Progenitor cell of endocrine pancreas (in vitro differentiated cells): Measurements from ENCODE around the gene PICALM. TPM values are rescaled to one million over a fixed set of nuclear protein-coding genes. Genes with fewer than 3 reads are reported as not detected.

Experiments used
- DNase-seq: peaks from one replicate; pipeline ENCODE4 v3.0.0; 2021; ENCODE audit warnings: low spot score; ENCODE audit not compliant: unreplicated experiment
- H3K27ac Mint-ChIP-seq: 2 replicates; pipeline ENCODE4 v1.8.0; 2021; ENCODE audit warnings: mild to moderate bottlenecking, moderate library complexity, mixed read lengths
- H3K27me3 Mint-ChIP-seq: 2 replicates; pipeline ENCODE4 v1.8.0; 2021; ENCODE audit warnings: mixed read lengths
- H3K36me3 Mint-ChIP-seq: 2 replicates; pipeline ENCODE4 v1.8.0; 2022; ENCODE audit warnings: mixed read lengths; ENCODE audit not compliant: insufficient read depth
- H3K4me1 Mint-ChIP-seq: 2 replicates; pipeline ENCODE4 v1.8.0; 2021; ENCODE audit warnings: low read depth, mixed read lengths
- H3K4me3 Mint-ChIP-seq: 2 replicates; pipeline ENCODE4 v1.8.0; 2021; ENCODE audit warnings: low read depth, mild to moderate bottlenecking, moderate library complexity, mixed read lengths
- H3K9me3 Mint-ChIP-seq: 2 replicates; pipeline ENCODE4 v1.8.0; 2021; ENCODE audit warnings: low read depth, mixed read lengths
- total RNA-seq: library from RNA; stranded (reverse); gene quantifications from 2 replicates; pipeline ENCODE4 v1.2.1, GENCODE V29; 2021
- TF ChIP-seq, protein P1 (sequence below): fragments of 200-600 bp; sonication (generic); IDR thresholded peaks from one replicate; pipeline ENCODE4 v1.5.0; 2021; ENCODE audit warnings: antibody characterized with exemption, mild to moderate bottlenecking; ENCODE audit not compliant: unreplicated experiment

Gene PICALM
- total RNA-seq, 1 donor from 2014 or later: 133 TPM

DNA sequence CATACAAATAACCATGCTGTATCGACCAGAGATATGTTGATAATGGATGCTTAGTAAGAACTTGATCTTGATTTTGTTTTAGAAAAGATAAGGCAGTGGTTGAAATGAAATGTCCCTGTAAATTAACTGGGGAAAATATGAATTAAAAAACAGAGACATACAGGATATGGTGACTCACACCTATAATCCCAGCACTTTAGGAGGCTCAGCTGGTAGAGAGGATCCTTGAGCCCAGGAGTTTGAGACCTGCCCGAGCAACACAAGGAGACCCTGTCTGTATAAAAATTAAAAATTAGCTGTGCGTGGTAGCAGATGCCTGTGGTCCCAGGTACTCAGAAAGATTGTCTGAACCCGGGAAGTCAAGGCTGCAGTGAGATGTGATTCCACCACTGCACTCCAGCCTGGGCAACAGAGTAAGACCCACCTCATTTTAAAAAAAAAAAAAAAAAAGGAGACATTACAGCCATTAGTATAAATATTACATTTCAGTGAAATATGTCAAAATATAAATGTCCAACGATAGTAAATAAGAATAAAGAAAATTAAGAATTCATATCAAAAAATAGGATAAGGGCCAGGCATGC, 4.6 kb downstream of the PICALM start:
- H3K4me1 Mint-ChIP-seq: peaks cover 35% of the 10 kb centered on the region
- TF ChIP-seq, protein P1, sequence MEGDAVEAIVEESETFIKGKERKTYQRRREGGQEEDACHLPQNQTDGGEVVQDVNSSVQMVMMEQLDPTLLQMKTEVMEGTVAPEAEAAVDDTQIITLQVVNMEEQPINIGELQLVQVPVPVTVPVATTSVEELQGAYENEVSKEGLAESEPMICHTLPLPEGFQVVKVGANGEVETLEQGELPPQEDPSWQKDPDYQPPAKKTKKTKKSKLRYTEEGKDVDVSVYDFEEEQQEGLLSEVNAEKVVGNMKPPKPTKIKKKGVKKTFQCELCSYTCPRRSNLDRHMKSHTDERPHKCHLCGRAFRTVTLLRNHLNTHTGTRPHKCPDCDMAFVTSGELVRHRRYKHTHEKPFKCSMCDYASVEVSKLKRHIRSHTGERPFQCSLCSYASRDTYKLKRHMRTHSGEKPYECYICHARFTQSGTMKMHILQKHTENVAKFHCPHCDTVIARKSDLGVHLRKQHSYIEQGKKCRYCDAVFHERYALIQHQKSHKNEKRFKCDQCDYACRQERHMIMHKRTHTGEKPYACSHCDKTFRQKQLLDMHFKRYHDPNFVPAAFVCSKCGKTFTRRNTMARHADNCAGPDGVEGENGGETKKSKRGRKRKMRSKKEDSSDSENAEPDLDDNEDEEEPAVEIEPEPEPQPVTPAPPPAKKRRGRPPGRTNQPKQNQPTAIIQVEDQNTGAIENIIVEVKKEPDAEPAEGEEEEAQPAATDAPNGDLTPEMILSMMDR: no peak
- no peak overlapping the region for H3K27ac Mint-ChIP-seq
- H3K9me3 Mint-ChIP-seq: peaks cover 4% of the 10 kb centered on the region
- DNase-seq: no peak
- no peak overlapping the region for H3K4me3 Mint-ChIP-seq
- no peaks in the 10 kb centered on the region for H3K27me3 Mint-ChIP-seq
- peaks cover 3% of the 10 kb centered on the region for H3K36me3 Mint-ChIP-seq

DNA sequence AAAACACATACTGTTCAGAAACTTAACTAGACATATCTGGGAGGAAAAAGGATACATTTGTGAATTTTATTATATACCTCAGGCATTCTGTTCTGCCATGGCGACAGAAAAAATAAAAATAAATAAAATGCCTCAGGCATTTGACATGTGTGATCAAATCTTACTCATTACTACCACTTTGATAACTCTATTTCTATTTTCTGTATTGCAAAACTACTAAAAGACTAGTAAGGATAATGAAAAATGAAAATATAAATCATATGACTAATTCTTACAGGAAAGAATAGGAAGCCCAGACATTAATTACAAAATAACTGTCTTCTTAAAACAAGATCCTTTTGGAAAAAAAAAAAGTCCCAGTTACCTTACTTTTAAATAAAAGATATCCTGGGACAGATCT, 5.3 kb downstream of the PICALM start:
- peaks cover 39% of the 10 kb centered on the region for H3K4me1 Mint-ChIP-seq
- no peaks in the 10 kb centered on the region for H3K27me3 Mint-ChIP-seq
- TF ChIP-seq, protein P1: no peak
- no peak for DNase-seq
- no peak overlapping the region for H3K27ac Mint-ChIP-seq
- peaks cover 4% of the 10 kb centered on the region for H3K9me3 Mint-ChIP-seq
- H3K4me3 Mint-ChIP-seq: no peak overlapping the region
- H3K36me3 Mint-ChIP-seq: peaks cover 3% of the 10 kb centered on the region

DNA sequence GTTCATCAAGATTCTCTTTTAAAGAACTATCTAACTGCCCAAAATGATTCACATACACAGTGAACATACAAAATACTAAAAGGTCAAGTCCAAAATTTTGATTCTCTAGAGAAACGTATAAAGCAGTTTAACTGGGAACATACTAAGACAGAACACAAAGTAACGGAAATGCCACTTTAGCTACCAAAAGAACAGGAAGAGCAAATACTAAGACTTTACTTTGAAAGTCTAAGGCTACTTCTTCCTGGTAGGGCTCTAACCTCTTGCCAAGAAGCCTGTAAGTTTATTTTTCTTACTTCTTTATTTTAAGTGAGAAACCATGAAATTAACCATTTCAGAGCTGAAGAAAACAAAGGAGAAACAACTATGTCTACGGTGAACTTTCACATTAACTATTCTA, 6.2 kb downstream of the PICALM start:
- TF ChIP-seq, protein P1: no peak
- peaks cover 3% of the 10 kb centered on the region for H3K36me3 Mint-ChIP-seq
- H3K27ac Mint-ChIP-seq: no peak overlapping the region
- H3K4me3 Mint-ChIP-seq: no peak overlapping the region
- H3K4me1 Mint-ChIP-seq: peaks cover 39% of the 10 kb centered on the region
- no peaks in the 10 kb centered on the region for H3K27me3 Mint-ChIP-seq
- H3K9me3 Mint-ChIP-seq: peaks cover 4% of the 10 kb centered on the region
- no peak for DNase-seq

DNA sequence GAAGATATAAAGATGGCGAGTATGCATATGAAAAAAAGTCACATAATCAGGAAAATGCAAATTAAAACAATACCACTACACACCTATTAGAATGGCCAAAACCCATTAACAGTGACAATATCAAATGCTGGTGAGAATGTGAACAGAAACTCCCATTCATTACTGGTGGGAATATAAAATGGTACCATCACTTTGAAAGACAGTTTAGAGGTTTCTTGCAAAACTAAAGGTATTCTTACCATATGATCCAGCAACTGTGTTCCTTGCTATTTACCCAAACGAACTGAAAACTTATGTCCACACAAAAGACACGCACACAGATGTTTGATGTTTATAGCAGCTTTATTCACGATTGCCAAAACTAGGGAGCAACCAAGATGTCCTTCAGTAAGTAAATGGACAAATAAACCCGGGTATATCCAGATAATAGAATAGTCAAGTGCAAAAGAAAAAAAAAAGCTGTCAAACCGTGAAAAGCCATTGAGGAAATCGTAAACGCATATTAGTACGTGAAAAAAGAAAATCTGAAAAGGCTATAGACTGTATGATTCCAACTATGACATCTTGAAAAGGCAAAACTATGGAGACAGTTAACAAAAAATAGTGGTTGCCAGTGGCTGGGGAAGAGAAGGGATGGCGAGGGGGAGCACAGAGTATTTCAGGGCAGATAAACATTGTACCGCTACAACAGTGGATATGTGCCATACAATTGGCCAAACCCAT, 7.2 kb downstream of the PICALM start:
- H3K4me3 Mint-ChIP-seq: no peak overlapping the region
- H3K4me1 Mint-ChIP-seq: peaks cover 33% of the 10 kb centered on the region
- H3K36me3 Mint-ChIP-seq: peaks cover 4% of the 10 kb centered on the region
- no peak for DNase-seq
- peaks cover 4% of the 10 kb centered on the region for H3K9me3 Mint-ChIP-seq
- H3K27me3 Mint-ChIP-seq: no peaks in the 10 kb centered on the region
- H3K27ac Mint-ChIP-seq: no peak overlapping the region
- TF ChIP-seq, protein P1: no peak

DNA sequence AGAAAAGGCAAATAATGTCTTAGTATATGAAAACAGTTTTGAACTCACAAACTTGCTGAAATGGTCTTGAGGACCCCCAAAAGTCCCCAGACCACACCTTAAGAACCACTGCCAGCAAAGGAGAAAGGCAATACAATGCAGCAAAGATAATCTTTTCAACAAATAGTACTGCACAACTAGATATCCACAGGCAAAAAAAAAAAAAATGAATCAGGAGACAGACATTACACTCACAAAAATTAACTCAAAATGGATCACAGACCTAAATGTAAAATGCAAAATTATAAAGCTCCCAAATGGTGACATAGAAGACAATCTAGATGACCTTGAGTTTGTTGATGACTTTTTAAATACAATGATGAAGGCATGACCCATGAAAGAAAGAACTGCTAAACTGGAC, 8.3 kb downstream of the PICALM start:
- Mint-ChIP-seq H3K36me3 (peaks cover 5% of the 10 kb centered on the region), H3K4me1 (peaks cover 22% of the 10 kb centered on the region), H3K9me3 (peaks cover 4% of the 10 kb centered on the region), H3K27me3 (no peaks in the 10 kb centered on the region), H3K27ac (no peak overlapping the region), H3K4me3 (no peak overlapping the region)
- DNase-seq: no peak
- TF ChIP-seq, protein P1: no peak
